Astrocyte of the cerebellum (primary cell): ENCODE results near the gene NPY.

Experiments used
- DNase-seq: peaks from one replicate; pipeline ENCODE4 v3.0.0-alpha.2; 2011; ENCODE audit warnings: low read depth
- H3K4me3 ChIP-seq: 2 replicates; pipeline ENCODE4 v1.5.1; 2011; ENCODE audit warnings: mild to moderate bottlenecking, low read depth, low read length, moderate library complexity
- in situ Hi-C: cut with HindIII; loops from 2 replicates; pipeline ENCODE4 v1.10.0; 2017; ENCODE audit warnings: low sequenced_read_pairs
- TF ChIP-seq, protein P1 (sequence below): IDR thresholded peaks from 2 replicates; pipeline ENCODE4 v1.5.1; 2012; ENCODE audit warnings: low read length, low read depth, moderate library complexity, mild to moderate bottlenecking; ENCODE audit errors: missing control alignments

NPY gene

GRCh38 chr7:24319209-24319608 is 35.2 kb downstream of the NPY start:
- TF ChIP-seq, protein P1, sequence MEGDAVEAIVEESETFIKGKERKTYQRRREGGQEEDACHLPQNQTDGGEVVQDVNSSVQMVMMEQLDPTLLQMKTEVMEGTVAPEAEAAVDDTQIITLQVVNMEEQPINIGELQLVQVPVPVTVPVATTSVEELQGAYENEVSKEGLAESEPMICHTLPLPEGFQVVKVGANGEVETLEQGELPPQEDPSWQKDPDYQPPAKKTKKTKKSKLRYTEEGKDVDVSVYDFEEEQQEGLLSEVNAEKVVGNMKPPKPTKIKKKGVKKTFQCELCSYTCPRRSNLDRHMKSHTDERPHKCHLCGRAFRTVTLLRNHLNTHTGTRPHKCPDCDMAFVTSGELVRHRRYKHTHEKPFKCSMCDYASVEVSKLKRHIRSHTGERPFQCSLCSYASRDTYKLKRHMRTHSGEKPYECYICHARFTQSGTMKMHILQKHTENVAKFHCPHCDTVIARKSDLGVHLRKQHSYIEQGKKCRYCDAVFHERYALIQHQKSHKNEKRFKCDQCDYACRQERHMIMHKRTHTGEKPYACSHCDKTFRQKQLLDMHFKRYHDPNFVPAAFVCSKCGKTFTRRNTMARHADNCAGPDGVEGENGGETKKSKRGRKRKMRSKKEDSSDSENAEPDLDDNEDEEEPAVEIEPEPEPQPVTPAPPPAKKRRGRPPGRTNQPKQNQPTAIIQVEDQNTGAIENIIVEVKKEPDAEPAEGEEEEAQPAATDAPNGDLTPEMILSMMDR: no peak
- no peak for DNase-seq
- H3K4me3 ChIP-seq: no peak overlapping the region
- in situ Hi-C loops: no loop called here

DNA sequence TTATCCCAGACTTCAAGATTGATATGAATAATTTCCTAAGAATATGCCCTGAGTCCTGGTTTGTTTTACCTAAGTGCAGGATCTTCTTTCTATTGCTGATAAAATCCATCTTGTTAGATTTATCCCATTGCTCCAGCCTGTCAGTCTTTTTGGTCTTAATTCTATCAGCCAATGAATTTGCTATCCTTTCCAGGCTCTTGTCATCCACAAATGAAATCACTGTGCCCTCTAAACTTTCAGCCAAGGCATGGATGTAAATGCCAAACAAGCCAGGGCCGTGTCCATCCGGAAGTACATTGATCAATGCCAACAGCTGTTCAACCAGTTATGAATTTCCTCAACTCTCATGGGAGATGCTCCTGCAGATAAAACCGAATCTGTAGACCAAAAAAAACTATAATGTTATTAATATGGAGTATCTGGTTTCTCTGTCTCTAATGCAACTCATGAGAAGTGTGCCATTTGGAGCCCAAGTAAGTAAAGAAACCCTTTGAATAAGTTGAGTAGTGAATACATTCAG is 40.0 kb downstream of the NPY start:
- TF ChIP-seq, protein P1: no peak
- in situ Hi-C loops: no loop called here
- no peak for DNase-seq
- H3K4me3 ChIP-seq: no peak overlapping the region

DNA sequence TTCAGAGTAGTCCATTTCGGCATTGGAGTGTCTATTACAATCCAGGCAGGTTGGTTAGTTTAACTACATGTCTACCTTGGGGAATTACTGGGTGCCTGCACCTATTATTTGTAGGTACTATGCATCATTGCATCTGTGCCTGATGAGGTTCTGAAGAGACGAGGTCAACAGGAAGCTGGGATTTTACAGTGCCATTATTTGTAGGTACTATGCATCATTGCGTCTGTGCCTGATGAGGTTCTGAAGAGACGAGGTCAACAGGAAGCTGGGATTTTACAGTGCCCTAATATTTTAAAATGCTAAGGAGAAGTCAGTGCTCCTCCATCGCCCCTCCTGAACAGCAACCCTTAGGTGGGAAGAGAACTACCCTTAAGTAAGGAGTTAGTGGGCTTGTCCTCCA is 41.7 kb downstream of the NPY start:
- DNase-seq: no peak
- no peak overlapping the region for H3K4me3 ChIP-seq
- in situ Hi-C loops: no loop called here
- TF ChIP-seq, protein P1: no peak

- H3K4me3 ChIP-seq: no peak overlapping the region
- in situ Hi-C loops: no loop called here
- TF ChIP-seq, protein P1: no peak
- DNase-seq: no peak
Observed at GRCh38 chr7:24328050-24328449, 44.1 kb downstream of the NPY start.

GRCh38 chr7:24328894-24329293 is 44.9 kb downstream of the NPY start:
- in situ Hi-C loops: no loop called here
- no peak for DNase-seq
- TF ChIP-seq, protein P1: no peak
- no peak overlapping the region for H3K4me3 ChIP-seq

- in situ Hi-C loops: no loop called here
- DNase-seq: no peak
- TF ChIP-seq, protein P1: no peak
- no peak overlapping the region for H3K4me3 ChIP-seq
Observed at GRCh38 chr7:24334012-24334411, 50.0 kb downstream of the NPY start.

- DNase-seq: no peak
- H3K4me3 ChIP-seq: no peak overlapping the region
- TF ChIP-seq, protein P1: no peak
- in situ Hi-C loops: no loop called here
Observed at GRCh38 chr7:24334627-24335026, 50.6 kb downstream of the NPY start.
